Natural killer cell treated with Interleukin-12 subunit alpha and Interleukin-12 subunit beta and Interleukin-15 and Interleukin-18, amount 100 ng/mL, for 72 hours (primary cell): Measurements from ENCODE around the gene ABCG4. TPM values are rescaled to one million over a fixed set of nuclear protein-coding genes. Genes with fewer than 3 reads are reported as not detected.
A peak's percentile ranks its signal among the peaks of the same experiment; 100 is the strongest.
"Not testable (repeated sequence)": the region's sequence is repeated elsewhere in the genome, so short reads cannot be mapped to it uniquely, and the experiment has no call there.

Source experiments
- ATAC-seq, 2 donors: fragments of 150-1000 bp; cut with Tn5 transposase in 1 of 2; sonication (Bioruptor Pico), chemical (Tn5 transposase) in 1 of 2; 2 replicates each; pipeline ENCODE4 v1.10.0; 2021
- DNase-seq: peaks from one replicate; pipeline ENCODE4 v3.0.0; 2022; ENCODE audit warnings: low spot score
- H3K27ac Mint-ChIP-seq, 2 donors: 1 replicate in 1 of 2; 2 replicates in 1 of 2; pipeline ENCODE4 v1.8.0; 2022; ENCODE audit warnings: mixed read lengths in 2 of 2, mild to moderate bottlenecking in 1 of 2, moderate library complexity in 1 of 2
- H3K27me3 Mint-ChIP-seq, 2 donors: 1 replicate in 1 of 2; 2 replicates in 1 of 2; pipeline ENCODE4 v1.8.0; 2022; ENCODE audit warnings: mixed read lengths in 2 of 2
- H3K36me3 Mint-ChIP-seq: one replicate; pipeline ENCODE4 v1.8.0; 2022; ENCODE audit warnings: mixed read lengths
- H3K4me1 Mint-ChIP-seq, 2 donors: 1 replicate in 1 of 2; 2 replicates in 1 of 2; pipeline ENCODE4 v1.8.0; 2022; ENCODE audit warnings: low read depth in 2 of 2, mixed read lengths in 2 of 2, mild to moderate bottlenecking in 1 of 2
- H3K4me3 Mint-ChIP-seq: one replicate; pipeline ENCODE4 v1.8.0; 2022; ENCODE audit warnings: mixed read lengths
- H3K9me3 Mint-ChIP-seq: 2 replicates; pipeline ENCODE4 v1.8.0; 2022; ENCODE audit warnings: mixed read lengths
- total RNA-seq, 2 donors: library from RNA; stranded (reverse); gene quantifications; one replicate each; pipeline ENCODE4 v1.2.3, GENCODE V29; 2022

Gene ABCG4
- total RNA-seq, 2 donors from 2014 or later, result not detected

DNA sequence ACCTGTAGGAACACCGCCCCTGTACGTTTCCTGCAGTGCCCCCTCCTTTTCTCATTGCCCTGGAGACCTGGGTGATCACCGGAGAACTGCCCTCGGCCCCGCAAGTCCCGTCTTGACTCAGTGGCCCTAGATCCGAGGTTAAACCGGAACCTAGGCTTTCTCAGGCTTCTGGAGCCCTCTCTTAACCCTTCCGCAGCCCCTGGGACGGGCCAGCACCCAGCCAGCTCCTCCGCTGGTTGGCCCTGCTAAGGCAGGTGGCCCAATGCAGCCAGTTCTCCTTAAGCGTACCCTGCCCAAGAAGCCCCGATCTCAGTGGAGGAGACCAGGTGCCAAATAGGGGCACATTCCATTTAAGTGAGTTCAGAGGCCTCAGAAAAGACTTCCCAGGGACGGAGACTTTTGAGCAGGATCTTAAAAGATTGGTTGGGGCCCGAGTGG, 20.4 kb downstream of the ABCG4 start:
- H3K27ac Mint-ChIP-seq, result peak overlapping the region; percentile 84 to 86
- no peaks in the 10 kb centered on the region for H3K9me3 Mint-ChIP-seq
- H3K36me3 Mint-ChIP-seq, result no peaks in the 10 kb centered on the region
- DNase-seq (no peak), ATAC-seq (peak; percentile 58 to 74)
- H3K4me1 Mint-ChIP-seq, result peaks cover 4 to 14% of the 10 kb centered on the region in 2 donors
- no peaks in the 10 kb centered on the region for H3K27me3 Mint-ChIP-seq
- peak overlapping the region; percentile 89 for H3K4me3 Mint-ChIP-seq

DNA sequence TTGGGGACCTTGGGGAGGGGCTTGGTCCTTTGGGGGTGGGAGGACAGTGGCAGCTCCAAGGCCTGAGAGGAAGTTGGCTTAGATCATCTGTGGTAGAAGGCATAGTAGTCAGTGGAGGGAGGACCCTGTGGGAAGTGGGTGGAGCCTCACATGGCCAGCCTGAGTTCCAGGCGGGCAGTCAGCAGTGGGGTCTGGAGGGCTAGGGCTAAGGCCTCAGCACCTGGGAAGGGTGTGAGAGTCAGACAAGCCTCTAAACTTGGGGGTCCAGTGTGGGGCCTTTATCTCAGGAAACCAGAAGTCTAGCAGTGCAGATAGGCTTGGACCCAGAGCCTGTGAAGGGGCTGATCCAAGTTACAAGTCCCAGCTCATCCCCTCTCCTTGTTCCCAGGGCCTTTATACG, 23.7 kb downstream of the ABCG4 start:
- H3K36me3 Mint-ChIP-seq, result no peaks in the 10 kb centered on the region
- H3K27ac Mint-ChIP-seq, result no peak overlapping the region
- peaks cover 4 to 14% of the 10 kb centered on the region in 2 donors for H3K4me1 Mint-ChIP-seq
- ATAC-seq (no peak), DNase-seq (no peak)
- H3K9me3 Mint-ChIP-seq, result no peaks in the 10 kb centered on the region
- H3K4me3 Mint-ChIP-seq, result no peak overlapping the region
- no peaks in the 10 kb centered on the region for H3K27me3 Mint-ChIP-seq

DNA sequence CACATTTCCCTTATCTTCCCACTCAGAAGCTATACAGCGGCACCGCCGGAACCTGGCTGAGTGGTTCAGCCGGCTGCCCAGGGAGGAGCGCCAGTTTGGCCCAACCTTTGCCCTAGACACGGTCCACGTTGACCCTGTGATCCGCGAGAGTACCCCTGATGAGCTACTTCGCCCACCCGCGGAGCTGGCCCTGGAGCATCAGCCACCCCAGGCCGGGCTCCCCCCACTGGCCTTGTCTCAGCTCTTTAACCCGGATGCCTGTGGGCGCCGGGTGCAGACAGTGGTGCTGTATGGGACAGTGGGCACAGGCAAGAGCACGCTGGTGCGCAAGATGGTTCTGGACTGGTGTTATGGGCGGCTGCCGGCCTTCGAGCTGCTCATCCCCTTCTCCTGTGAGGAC, 24.6 kb downstream of the ABCG4 start:
- H3K27ac Mint-ChIP-seq, result no peak overlapping the region
- no peaks in the 10 kb centered on the region for H3K27me3 Mint-ChIP-seq
- DNase-seq (no peak), ATAC-seq (no peak)
- H3K4me3 Mint-ChIP-seq, result no peak overlapping the region
- H3K4me1 Mint-ChIP-seq, result peaks cover 4 to 14% of the 10 kb centered on the region in 2 donors
- H3K36me3 Mint-ChIP-seq, result no peaks in the 10 kb centered on the region
- no peaks in the 10 kb centered on the region for H3K9me3 Mint-ChIP-seq

GRCh38 chr11:119175493-119176077, 26.7 kb downstream of the ABCG4 start:
- H3K36me3 Mint-ChIP-seq, result no peaks in the 10 kb centered on the region
- no peak for ATAC-seq

GRCh38 chr11:119178166-119178680, 29.4 kb downstream of the ABCG4 start:
- no peak for ATAC-seq
- DNase-seq, result no peak
- Mint-ChIP-seq H3K36me3 (no peaks in the 10 kb centered on the region), H3K27me3 (no peaks in the 10 kb centered on the region), H3K4me1 (no peaks in the 10 kb centered on the region), H3K27ac (no peak overlapping the region), H3K4me3 (no peak overlapping the region), H3K9me3 (no peaks in the 10 kb centered on the region)

More at GRCh38 chr11:119175493-119176077, 26.7 kb downstream of the ABCG4 start:
- DNase-seq, result no peak
- no peak overlapping the region for H3K4me3 Mint-ChIP-seq
- no peak overlapping the region for H3K27ac Mint-ChIP-seq
- H3K27me3 Mint-ChIP-seq, result no peaks in the 10 kb centered on the region
- no peaks in the 10 kb centered on the region for H3K4me1 Mint-ChIP-seq
- no peaks in the 10 kb centered on the region for H3K9me3 Mint-ChIP-seq

DNA sequence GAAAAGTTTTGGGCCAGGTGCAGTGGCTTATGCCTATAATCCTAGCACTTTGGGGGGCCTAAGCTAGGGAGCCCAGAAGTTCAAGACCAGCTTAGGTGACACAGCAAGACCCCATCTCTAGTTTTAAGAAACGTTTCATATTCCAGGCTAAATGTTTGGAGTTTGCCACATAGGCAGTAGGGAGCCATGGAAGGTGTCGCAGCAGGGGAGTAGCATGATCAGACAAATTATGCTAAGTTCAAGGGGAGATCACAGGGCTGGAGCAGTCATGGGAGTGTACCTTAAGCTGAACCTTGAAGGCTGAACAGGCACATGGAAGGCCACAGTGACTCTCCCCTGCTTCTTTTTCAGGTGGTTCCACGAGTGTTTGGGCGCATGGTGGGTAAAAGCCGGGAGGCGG, 30.5 kb downstream of the ABCG4 start:
- no peak overlapping the region for H3K27ac Mint-ChIP-seq

DNA sequence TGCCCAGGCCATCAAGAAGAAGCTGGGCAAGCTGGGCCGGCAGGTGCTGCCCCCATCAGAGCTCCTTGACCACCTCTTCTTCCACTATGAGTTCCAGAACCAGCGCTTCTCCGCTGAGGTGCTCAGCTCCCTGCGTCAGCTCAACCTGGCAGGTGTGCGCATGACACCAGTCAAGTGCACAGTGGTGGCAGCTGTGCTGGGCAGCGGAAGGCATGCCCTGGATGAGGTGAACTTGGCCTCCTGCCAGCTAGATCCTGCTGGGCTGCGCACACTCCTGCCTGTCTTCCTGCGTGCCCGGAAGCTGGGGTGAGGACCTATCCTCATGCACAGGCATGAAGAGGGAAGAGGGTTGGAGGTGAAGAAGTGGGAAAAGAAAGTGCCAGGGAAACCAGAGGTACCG, 31.1 kb downstream of the ABCG4 start:
- DNase-seq (no peak), ATAC-seq (no peak)
- no peak overlapping the region for H3K4me3 Mint-ChIP-seq
- no peaks in the 10 kb centered on the region for H3K9me3 Mint-ChIP-seq
- no peaks in the 10 kb centered on the region for H3K4me1 Mint-ChIP-seq
- H3K27ac Mint-ChIP-seq, result no peak overlapping the region
- no peaks in the 10 kb centered on the region for H3K27me3 Mint-ChIP-seq
- no peaks in the 10 kb centered on the region for H3K36me3 Mint-ChIP-seq

More for the DNA sequence above, 30.5 kb downstream of the ABCG4 start:
- Mint-ChIP-seq H3K27me3 (no peaks in the 10 kb centered on the region), H3K4me1 (no peaks in the 10 kb centered on the region), H3K9me3 (no peaks in the 10 kb centered on the region), H3K4me3 (no peak overlapping the region), H3K36me3 (no peaks in the 10 kb centered on the region)
- no peak for DNase-seq
- ATAC-seq, result no peak

DNA sequence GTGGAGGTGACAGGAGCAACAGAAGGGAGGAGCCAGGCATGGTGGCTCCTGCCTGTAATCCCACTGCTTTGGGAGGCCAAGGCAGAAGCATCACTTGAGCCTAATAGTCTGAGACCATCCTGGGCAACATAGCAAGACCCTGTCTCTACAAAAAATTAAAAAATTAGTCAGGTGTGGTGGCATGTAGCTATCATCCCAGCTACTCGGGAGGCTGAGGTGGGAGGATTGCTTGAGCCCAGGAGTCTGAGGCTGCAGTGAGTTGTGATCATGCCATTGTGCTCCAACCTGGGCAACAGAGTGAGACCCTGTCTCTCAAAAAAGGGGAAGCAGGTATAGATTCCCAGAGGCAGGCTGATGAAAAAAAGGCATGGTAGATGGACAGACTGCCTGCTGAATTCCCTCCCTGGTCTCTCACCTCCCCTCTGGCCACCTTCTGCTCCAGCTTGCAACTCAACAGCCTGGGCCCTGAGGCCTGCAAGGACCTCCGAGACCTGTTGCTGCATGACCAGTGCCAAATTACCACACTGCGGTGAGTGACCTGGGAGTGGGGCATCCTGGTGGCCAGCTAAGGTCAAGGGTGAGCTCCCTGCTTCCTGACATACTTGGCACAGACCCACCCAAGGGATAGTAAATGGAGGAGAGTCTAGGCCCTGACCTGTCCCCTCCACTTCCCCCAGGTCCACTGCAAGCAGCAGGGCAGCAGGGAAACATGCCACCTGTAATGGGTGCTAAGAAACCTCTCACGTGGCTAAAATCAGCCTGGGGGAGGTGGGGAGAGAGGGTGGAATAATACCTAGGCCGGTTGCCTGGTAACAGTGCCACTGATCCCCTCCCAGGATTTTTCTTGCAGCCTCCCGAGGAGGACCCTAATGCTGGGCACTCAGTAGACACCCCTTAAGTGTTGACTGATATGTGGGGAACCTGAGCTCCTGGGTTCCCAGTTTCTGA, 32.2 kb downstream of the ABCG4 start:
- H3K27ac Mint-ChIP-seq, result no peak overlapping the region
- ATAC-seq (no peak), DNase-seq (no peak)
- no peak overlapping the region for H3K4me3 Mint-ChIP-seq
- no peaks in the 10 kb centered on the region for H3K9me3 Mint-ChIP-seq
- no peaks in the 10 kb centered on the region for H3K4me1 Mint-ChIP-seq
- no peaks in the 10 kb centered on the region for H3K36me3 Mint-ChIP-seq
- no peaks in the 10 kb centered on the region for H3K27me3 Mint-ChIP-seq

GRCh38 chr11:119181677-119182412, 33.0 kb downstream of the ABCG4 start:
- Mint-ChIP-seq H3K27ac (no peak overlapping the region), H3K9me3 (no peaks in the 10 kb centered on the region), H3K4me3 (no peak overlapping the region), H3K27me3 (no peaks in the 10 kb centered on the region), H3K4me1 (no peaks in the 10 kb centered on the region), H3K36me3 (no peaks in the 10 kb centered on the region)
- ATAC-seq (no peak), DNase-seq (no peak)

DNA sequence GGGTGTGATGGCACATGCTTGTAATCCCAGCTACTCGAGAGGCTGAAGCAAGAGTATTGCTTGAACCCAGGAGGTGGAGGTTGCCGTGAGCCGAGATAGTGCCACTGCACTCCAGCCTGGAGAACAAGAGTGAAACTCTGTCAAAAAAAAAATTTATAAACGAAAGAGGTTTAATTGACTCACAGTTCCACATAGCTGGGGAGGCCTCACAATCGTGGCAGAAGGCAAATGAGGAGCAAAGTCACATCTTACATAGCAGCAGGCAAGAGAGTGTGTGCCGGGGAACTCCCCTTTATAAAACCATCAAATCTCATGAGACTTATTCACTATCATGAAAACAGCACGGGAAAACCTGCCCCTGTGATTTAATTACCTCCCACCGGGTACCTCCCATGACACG, 35.5 kb downstream of the ABCG4 start:
- H3K9me3 Mint-ChIP-seq, H3K27ac Mint-ChIP-seq, H3K36me3 Mint-ChIP-seq, ATAC-seq, DNase-seq, H3K27me3 Mint-ChIP-seq, H3K4me3 Mint-ChIP-seq, H3K4me1 Mint-ChIP-seq: not testable (repeated sequence)

DNA sequence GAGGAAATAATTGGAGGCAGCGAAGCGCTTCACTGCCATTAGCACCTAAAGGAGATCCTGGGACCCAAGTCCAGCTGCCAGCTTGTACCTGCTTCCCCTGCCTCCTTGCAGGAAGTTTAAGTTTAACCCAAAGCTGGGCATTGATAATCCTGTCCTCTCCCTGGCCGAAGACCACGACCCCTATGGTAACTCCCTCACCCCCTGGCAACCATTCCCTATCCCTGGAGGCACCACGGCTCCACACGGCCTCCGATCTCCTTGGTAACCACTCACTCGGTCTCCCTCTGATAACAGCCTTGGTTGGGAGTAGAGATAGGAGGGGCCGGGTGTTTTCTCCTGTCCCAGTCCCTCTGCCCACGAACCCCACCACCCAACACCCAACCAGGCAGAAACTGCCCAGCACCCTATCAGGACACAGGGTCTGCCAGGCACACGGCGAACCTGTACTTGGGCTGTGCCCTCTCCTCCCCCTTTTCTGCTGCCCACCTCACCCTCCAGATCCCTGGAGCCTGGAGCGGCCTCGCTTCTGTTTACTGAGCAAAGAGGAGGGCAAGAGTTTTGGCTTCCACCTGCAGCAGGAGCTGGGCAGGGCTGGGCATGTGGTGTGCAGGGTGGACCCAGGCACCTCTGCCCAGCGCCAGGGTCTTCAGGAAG, 37.3 kb downstream of the ABCG4 start:
- ATAC-seq, result no peak
- H3K27me3 Mint-ChIP-seq, result no peaks in the 10 kb centered on the region
- no peak for DNase-seq

GRCh38 chr11:119187123-119187892, 38.5 kb downstream of the ABCG4 start:
- no peaks in the 10 kb centered on the region for H3K9me3 Mint-ChIP-seq
- H3K27ac Mint-ChIP-seq, result no peak overlapping the region
- H3K27me3 Mint-ChIP-seq, result no peaks in the 10 kb centered on the region
- no peak for DNase-seq
- no peak for ATAC-seq
- H3K4me3 Mint-ChIP-seq, result no peak overlapping the region
- no peaks in the 10 kb centered on the region for H3K36me3 Mint-ChIP-seq
- no peaks in the 10 kb centered on the region for H3K4me1 Mint-ChIP-seq

More for the DNA sequence above, 37.3 kb downstream of the ABCG4 start:
- Mint-ChIP-seq H3K27ac (no peak overlapping the region), H3K36me3 (no peaks in the 10 kb centered on the region), H3K4me1 (no peaks in the 10 kb centered on the region), H3K9me3 (no peaks in the 10 kb centered on the region), H3K4me3 (no peak overlapping the region)

GRCh38 chr11:119188067-119188466, 39.2 kb downstream of the ABCG4 start:
- no peak for DNase-seq
- Mint-ChIP-seq H3K4me3 (no peak overlapping the region), H3K4me1 (no peaks in the 10 kb centered on the region), H3K27me3 (no peaks in the 10 kb centered on the region), H3K9me3 (no peaks in the 10 kb centered on the region), H3K36me3 (no peaks in the 10 kb centered on the region), H3K27ac (no peak overlapping the region)
- ATAC-seq, result peak; percentile 17 to 28
